Stimulated activated CD4-positive, alpha-beta T cell treated with anti-CD3 and anti-CD28 coated beads, Interleukin-12 subunit alpha, Interleukin-12 subunit beta, amount 100 ng/mL, for 48 hours (primary cell): ENCODE data around the gene ACADS.

Experiments used
- DNase-seq, 3 donors: peaks; one replicate each; pipeline ENCODE4 v3.0.0-alpha.2; 2020; ENCODE audit warnings: low read depth in 2 of 3, low spot score in 1 of 3

The ACADS gene

GRCh38 chr12:120700886-120701285 lies 24.7 kb upstream of the ACADS start:
- DNase-seq: no peak

- DNase-seq: no peak
Observed at GRCh38 chr12:120702637-120703036, 23.0 kb upstream of the ACADS start.

- no peak for DNase-seq
Observed at GRCh38 chr12:120703311-120703942, 22.2 kb upstream of the ACADS start.

- no peak for DNase-seq
Observed at GRCh38 chr12:120705618-120706017, 20.0 kb upstream of the ACADS start.

GRCh38 chr12:120706029-120706428 lies 19.6 kb upstream of the ACADS start:
- DNase-seq: no peak

- DNase-seq: no peak
Observed at GRCh38 chr12:120708651-120709050, 17.0 kb upstream of the ACADS start.

- DNase-seq: peak; percentile 37 to 62 (median 52)
Observed at GRCh38 chr12:120710031-120710804, 15.4 kb upstream of the ACADS start, which contains the start of gene UNC119B. TSS of gene UNC119B (plus strand) at chr12:120710458. CDS start at chr12:120710475, 17 bp downstream.

- DNase-seq: peak in 2 of 3 donors; percentile 11 to 17
Observed at GRCh38 chr12:120710805-120711296, 14.8 kb upstream of the ACADS start.

- DNase-seq: no peak
Observed at GRCh38 chr12:120711411-120711810, 14.2 kb upstream of the ACADS start.

- no peak for DNase-seq
Observed at GRCh38 chr12:120712610-120713009, 13.0 kb upstream of the ACADS start.

- peak; percentile 48 to 89 (median 54) for DNase-seq
Observed at GRCh38 chr12:120713861-120714482, 11.7 kb upstream of the ACADS start.

GRCh38 chr12:120718055-120718454 lies 7.6 kb upstream of the ACADS start:
- no peak for DNase-seq

GRCh38 chr12:120719072-120719471 lies 6.6 kb upstream of the ACADS start:
- DNase-seq: no peak

- no peak for DNase-seq
Observed at GRCh38 chr12:120719496-120720233, 6.0 kb upstream of the ACADS start.

- no peak for DNase-seq
Observed at GRCh38 chr12:120720234-120720986, 5.2 kb upstream of the ACADS start.

GRCh38 chr12:120720987-120721801 lies 4.4 kb upstream of the ACADS start:
- no peak for DNase-seq

- no peak for DNase-seq
Observed at GRCh38 chr12:120721866-120722265, 3.8 kb upstream of the ACADS start.

- DNase-seq: no peak
Observed at GRCh38 chr12:120722784-120723183, 2.8 kb upstream of the ACADS start.

GRCh38 chr12:120724720-120725119 lies 906 bp upstream of the ACADS start:
- DNase-seq: no peak
